ENCODE data around the gene FERMT1. TPM values are rescaled to one million over a fixed set of nuclear protein-coding genes. Genes with fewer than 3 reads are reported as not detected.

Gene FERMT1
- total and polyA plus RNA-seq, 4 donors = 0.83 to 2.4 (median 1.5) TPM

DNA sequence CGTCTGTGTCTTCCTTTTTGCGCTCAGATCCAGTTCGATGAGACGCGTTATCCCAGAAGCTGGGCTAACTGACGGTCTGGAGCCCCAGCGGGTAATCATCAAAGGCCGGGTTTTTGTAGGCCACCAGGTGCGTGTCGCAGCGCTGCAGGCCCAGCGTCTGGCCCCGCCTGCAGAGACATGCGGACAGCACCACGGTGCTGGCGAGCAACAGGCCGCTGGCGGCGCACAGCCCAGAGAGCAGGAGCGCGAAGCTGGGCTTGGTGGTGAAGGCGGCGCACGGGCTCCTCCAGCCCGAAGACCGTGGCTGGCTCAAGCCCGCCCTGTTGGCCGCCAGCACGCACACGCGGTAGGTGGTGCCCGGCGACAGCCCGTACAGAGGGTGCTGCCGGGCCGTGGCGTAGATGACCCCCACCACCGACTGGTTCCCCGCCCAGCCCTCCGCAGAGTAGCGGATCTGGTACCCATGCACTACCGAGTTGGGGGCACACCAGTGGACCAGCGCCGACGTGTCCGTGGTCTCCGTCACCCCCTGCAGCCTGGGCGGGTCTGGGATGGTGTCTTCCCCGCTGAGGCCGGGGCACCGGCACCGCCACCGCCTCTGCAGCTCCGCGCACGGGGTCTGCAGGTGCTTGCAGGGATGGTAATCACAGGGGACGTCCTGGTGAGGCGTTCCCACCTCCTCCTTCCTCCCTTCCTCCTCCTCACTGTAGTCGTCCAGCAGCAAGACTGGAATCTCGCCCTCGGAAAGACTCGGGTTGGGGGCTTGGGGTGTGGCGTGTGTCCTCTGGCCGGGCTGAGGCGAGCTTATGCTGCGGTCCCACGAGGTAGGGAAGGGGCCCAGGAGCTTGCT is 81.6 kb downstream of the FERMT1 start:
- Histone ChIP-seq H3K4me1 (ENCODE audit: control insufficient read depth in 5 of 5, insufficient read depth in 5 of 5, low read length in 5 of 5) (peaks cover 0 to under 1% (median 0%) of the 10 kb centered on the region in 5 donors), H3K36me3 (ENCODE audit: control insufficient read depth in 4 of 4, insufficient read depth in 4 of 4, low read length in 4 of 4) (peaks cover 10 to 29% (median 13%) of the 10 kb centered on the region in 4 donors), H3K9ac (ENCODE audit: insufficient read depth in 1 of 2, low read length in 2 of 2) (no peak overlapping the region), H3K4me3 (no peak overlapping the region), H3K9me3 (ENCODE audit: control insufficient read depth in 4 of 4, insufficient read depth in 3 of 4, low read length in 3 of 4) (peaks cover 0 to 4% (median 0%) of the 10 kb centered on the region in 4 donors), H3K27ac (ENCODE audit: low read depth in 1 of 2, low read length in 1 of 2) (no peak overlapping the region), H3K27me3 (ENCODE audit: control insufficient read depth in 3 of 3, insufficient read depth in 3 of 3, low read length in 2 of 3) (no peaks in the 10 kb centered on the region)
- 92% methylated on average over 66 to 67 of the region's 67 CpGs for whole genome bisulfite sequencing, 2 donors
- TF ChIP-seq, protein P1, sequence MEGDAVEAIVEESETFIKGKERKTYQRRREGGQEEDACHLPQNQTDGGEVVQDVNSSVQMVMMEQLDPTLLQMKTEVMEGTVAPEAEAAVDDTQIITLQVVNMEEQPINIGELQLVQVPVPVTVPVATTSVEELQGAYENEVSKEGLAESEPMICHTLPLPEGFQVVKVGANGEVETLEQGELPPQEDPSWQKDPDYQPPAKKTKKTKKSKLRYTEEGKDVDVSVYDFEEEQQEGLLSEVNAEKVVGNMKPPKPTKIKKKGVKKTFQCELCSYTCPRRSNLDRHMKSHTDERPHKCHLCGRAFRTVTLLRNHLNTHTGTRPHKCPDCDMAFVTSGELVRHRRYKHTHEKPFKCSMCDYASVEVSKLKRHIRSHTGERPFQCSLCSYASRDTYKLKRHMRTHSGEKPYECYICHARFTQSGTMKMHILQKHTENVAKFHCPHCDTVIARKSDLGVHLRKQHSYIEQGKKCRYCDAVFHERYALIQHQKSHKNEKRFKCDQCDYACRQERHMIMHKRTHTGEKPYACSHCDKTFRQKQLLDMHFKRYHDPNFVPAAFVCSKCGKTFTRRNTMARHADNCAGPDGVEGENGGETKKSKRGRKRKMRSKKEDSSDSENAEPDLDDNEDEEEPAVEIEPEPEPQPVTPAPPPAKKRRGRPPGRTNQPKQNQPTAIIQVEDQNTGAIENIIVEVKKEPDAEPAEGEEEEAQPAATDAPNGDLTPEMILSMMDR (IDR thresholded peaks at IDR 0.05; ENCODE audit: control extremely low read depth, extremely low read depth) = no peak
- ATAC-seq (ENCODE audit: insufficient read depth, low FRiP score) (no peak), DNase-seq (no peak)

GRCh38 chr20:6040540-6040939 is 82.3 kb downstream of the FERMT1 start:
- WGBS, 2 donors = 86 to 91% methylated on average over 8 of the region's 8 CpGs
- Histone ChIP-seq H3K4me3 (no peak overlapping the region), H3K36me3 (ENCODE audit: control insufficient read depth in 4 of 4, insufficient read depth in 4 of 4, low read length in 4 of 4) (peaks cover 10 to 29% (median 15%) of the 10 kb centered on the region in 4 donors)

GRCh38 chr20:6039766-6040165 is 83.1 kb downstream of the FERMT1 start:
- Histone ChIP-seq H3K4me1 (ENCODE audit: control insufficient read depth in 5 of 5, insufficient read depth in 5 of 5, low read length in 5 of 5) (peaks cover 0 to 6% (median 0%) of the 10 kb centered on the region in 5 donors), H3K36me3 (ENCODE audit: control insufficient read depth in 4 of 4, insufficient read depth in 4 of 4, low read length in 4 of 4) (peaks cover 11 to 31% (median 15%) of the 10 kb centered on the region in 4 donors), H3K27ac (ENCODE audit: low read depth in 1 of 2, low read length in 1 of 2) (no peak overlapping the region), H3K4me3 (no peak overlapping the region), H3K27me3 (ENCODE audit: control insufficient read depth in 3 of 3, insufficient read depth in 3 of 3, low read length in 2 of 3) (no peaks in the 10 kb centered on the region), H3K9ac (ENCODE audit: insufficient read depth in 1 of 2, low read length in 2 of 2) (no peak overlapping the region), H3K9me3 (ENCODE audit: control insufficient read depth in 4 of 4, insufficient read depth in 3 of 4, low read length in 3 of 4) (peaks cover 0 to 4% (median 0%) of the 10 kb centered on the region in 4 donors)
- TF ChIP-seq, protein P1 (IDR thresholded peaks at IDR 0.05; ENCODE audit: control extremely low read depth, extremely low read depth) = no peak
- 84 to 95% methylated on average over 5 of the region's 5 CpGs for WGBS, 2 donors
- DNase-seq = no peak
- no peak for ATAC-seq (ENCODE audit: insufficient read depth, low FRiP score)

More at GRCh38 chr20:6040540-6040939, 82.3 kb downstream of the FERMT1 start:
- H3K9ac ChIP-seq (ENCODE audit: insufficient read depth in 1 of 2, low read length in 2 of 2) = no peak overlapping the region
- TF ChIP-seq, protein P1 (IDR thresholded peaks at IDR 0.05; ENCODE audit: control extremely low read depth, extremely low read depth) = no peak
- H3K9me3 ChIP-seq (ENCODE audit: control insufficient read depth in 4 of 4, insufficient read depth in 3 of 4, low read length in 3 of 4) = peaks cover 0 to 4% (median 0%) of the 10 kb centered on the region in 4 donors
- peaks cover 0 to 4% (median 0%) of the 10 kb centered on the region in 5 donors for H3K4me1 ChIP-seq (ENCODE audit: control insufficient read depth in 5 of 5, insufficient read depth in 5 of 5, low read length in 5 of 5)
- no peak overlapping the region for H3K27ac ChIP-seq (ENCODE audit: low read depth in 1 of 2, low read length in 1 of 2)
- no peaks in the 10 kb centered on the region for H3K27me3 ChIP-seq (ENCODE audit: control insufficient read depth in 3 of 3, insufficient read depth in 3 of 3, low read length in 2 of 3)
- DNase-seq (no peak), ATAC-seq (ENCODE audit: insufficient read depth, low FRiP score) (no peak)

Data from lung (tissue), 12 donors.